Measurements from ENCODE around the gene MRNIP.

The MRNIP gene

GRCh38 chr5:179858586-179859427 lies at the start of gene MRNIP:
Gene MRNIP (minus strand): TSS chr5:179858817. CDS start chr5:179858796, 21 bp downstream.
- DNase-seq: peak; percentile 96

- DNase-seq: peak; percentile 65
Measured at GRCh38 chr5:179907556-179908324, 49.1 kb upstream of the MRNIP start, which contains the start of gene TBC1D9B. Gene TBC1D9B (minus strand): TSS chr5:179907897. CDS start chr5:179907821, 76 bp downstream.

DNA sequence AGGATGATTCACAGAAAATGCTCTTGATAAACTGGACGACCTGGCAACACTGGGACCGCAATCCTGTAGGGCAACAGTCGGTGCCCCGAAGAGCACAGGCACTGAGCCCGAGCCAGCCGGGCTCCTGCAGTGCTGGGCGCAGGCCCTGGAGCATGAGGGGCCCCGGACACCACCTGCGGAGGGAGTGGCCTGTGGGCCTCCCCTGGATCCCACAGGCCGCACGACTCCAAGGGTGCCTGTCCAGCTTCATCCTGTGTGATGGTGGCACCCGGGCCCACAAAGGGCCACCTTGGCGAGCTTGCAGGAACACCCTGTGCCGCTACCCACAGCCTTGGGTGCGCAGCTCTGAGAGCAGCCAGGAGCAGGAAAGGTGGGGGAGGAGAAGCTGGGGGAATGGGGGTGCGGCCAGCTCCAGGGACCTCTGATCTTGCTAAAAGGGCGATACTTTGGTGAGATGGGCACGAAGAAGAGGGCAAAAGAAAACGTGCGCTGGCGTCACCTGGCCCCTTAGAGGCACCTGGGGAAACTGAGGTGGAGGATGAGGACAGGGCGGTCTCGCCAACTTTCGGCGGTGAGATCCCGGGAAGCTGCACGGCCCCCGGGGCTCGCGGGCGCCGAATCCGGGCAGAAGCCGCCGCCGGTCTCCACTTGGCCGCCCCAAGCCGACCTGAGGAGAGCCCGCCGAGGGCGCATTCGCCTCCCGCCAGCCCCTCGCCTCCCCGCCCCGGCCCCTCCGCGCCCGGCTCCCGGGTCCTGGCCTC lies 48.4 kb upstream of the MRNIP start:
- peak; percentile 5 for DNase-seq

GRCh38 chr5:179906294-179906794 lies 47.7 kb upstream of the MRNIP start:
- DNase-seq: no peak

DNA sequence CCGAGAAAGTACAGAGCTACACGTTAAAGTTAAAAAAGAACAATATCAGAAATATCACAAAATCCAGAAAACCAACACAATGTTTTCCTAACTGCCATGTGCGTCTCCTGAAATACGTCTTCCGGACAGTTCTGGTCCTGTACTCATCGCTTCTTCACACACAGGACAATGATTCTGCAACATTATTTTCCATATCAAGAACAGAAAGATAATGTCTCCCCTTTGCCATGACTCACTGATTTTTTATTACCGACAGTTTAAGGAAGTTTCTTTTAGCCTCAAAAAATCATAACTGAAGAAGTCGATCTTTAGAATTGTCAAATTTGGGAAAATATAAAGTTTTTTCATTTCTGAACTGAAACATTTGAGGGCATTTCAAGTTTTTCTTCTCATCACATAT lies 46.5 kb upstream of the MRNIP start:
- no peak for DNase-seq

DNA sequence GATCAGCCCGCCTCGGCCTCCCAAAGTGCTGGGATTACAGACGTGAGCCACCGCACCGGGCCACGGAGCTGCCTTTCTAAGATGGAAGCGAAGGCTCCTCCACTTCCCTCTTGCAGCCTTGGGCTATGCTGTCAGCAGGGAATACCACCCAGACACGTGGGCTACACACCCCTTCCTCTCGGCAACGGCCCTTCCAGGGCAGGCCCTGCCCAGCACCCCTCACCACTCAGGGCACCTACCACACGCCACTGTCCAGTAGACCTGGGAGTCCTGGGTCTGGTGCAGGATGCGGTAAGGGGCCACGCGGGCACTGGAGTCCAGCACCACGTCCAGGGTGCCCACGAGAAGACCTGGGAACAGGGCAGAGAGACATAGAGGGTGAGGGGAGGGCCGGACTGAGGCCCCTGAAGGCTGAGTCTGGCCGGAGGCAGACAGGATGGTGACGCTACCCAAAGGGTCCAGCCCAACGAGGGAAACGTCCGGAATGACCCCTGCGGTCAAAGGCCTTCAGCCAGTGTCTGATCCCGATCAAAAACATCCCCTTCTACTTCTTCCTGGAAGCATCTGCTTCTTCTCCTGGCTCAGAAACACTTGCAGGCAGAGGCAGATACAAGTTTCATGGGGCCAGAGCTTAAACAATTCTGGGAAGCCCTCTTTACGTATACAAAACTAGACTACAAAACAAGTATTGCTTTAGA lies 46.0 kb upstream of the MRNIP start:
- DNase-seq: no peak

GRCh38 chr5:179902763-179903158 lies 44.1 kb upstream of the MRNIP start:
- DNase-seq: no peak

- no peak for DNase-seq
Measured at GRCh38 chr5:179901915-179902762, 43.5 kb upstream of the MRNIP start.

DNA sequence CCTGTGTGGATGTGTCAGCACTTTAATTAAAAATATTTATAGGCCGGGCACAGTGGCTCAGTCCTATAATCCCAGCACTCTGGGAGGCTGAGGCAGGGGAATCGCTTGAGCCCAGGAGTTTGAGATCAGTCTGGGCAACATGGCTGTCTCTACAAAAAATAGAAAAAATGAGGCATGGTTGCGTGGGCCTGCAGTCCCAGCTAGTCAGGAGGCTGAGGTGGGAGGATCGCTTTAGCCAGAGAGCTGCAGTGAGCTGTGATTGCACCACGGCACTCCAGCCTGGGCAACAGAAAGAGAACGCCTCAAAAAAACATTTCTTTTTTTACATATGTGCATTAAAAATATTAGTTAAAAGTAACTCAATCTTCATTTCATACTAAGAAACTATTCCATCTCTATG lies 42.8 kb upstream of the MRNIP start:
- DNase-seq: no peak

- no peak for DNase-seq
Measured at GRCh38 chr5:179900711-179901110, 42.1 kb upstream of the MRNIP start.

GRCh38 chr5:179900206-179900605 lies 41.6 kb upstream of the MRNIP start:
- DNase-seq: no peak

DNA sequence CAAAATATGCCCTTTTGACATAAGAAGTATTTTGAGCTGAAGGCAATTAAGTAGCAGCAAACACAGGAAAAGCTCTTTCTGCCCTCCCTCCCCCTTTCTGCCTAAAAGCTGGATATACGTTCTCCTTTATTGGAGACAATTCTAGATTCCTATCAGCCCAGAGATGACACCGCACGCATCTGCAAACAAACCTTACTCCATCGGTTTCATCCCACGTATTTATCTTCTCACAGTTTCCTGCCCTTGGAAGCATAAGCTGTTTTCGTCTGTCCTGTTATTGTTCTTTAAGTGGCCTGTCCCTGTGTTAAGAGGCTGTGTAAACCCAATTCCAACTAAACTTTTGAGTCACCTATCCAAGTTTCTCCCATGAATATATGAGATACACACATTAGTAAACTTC lies 37.2 kb upstream of the MRNIP start:
- DNase-seq: no peak

- no peak for DNase-seq
Measured at GRCh38 chr5:179893958-179894895, 35.6 kb upstream of the MRNIP start.

GRCh38 chr5:179893076-179893957 lies 34.7 kb upstream of the MRNIP start:
- no peak for DNase-seq

DNA sequence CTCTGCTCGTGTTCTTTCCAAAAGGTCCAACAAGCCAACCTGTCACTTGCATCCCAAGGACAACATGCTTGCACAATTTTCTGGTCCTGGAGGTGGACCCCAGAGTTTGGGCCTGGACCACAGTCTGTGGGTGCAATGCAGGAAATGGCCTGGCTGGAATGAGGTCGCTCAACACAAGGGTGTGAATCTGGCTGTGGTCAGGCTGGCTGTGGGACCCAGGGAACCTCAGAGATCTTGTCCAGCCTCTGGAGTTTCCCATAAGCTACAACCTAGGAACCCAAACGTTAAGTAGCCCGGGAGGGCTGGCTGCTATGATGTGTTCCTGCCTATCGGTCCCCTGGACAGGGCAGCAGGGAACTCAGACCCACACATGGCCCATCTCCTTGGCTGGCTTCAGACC lies 33.6 kb upstream of the MRNIP start:
- DNase-seq: no peak

GRCh38 chr5:179890751-179891682 lies 32.4 kb upstream of the MRNIP start:
- DNase-seq: no peak

DNA sequence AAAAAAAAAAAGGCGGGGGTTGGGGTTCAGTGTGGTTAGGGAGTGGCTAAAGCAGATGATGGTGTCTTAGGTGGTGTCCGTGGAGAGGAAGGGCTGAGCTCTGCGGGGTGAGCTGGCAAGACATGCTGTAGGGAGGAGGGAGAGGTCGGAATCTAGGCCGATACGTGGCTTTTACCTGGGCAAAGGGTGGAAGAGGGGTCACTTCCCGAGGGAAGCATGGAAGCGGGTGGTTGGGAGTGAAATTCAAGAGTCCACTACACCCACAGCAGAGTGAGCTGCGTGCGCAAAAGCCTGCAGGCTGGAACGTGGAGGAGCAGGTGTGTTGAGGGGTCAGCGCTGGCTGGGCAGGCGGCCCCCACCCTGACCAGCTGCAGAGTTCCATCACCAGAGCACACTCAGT lies 31.3 kb upstream of the MRNIP start:
- DNase-seq: no peak

- no peak for DNase-seq
Measured at GRCh38 chr5:179887802-179888201, 29.2 kb upstream of the MRNIP start.
